ENCODE data around the gene DIPK1A.

DIPK1A gene

DNA sequence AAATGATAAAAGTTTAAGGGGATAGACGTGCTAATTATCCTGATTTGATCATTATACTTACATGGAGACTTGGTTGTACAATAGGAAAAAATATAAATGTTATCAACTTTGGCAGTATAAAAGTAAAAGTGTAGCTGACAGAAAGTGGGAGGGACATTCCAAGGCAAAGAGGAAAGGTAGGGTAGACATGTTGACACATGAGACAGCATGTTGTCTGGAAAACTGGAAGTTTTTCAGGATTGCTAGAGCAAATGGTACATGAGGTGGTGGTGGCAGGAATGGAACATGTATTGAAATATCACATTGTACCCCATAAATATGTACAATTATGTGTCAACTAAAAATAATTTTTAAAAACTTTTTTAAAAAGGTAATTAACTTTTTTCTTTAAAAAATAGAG lies 13.2 kb downstream of the DIPK1A start:
- Histone ChIP-seq H3K36me3 (no peaks in the 10 kb centered on the region), H3K4me3 (ENCODE audit: low read depth in 1 of 2, low read length in 1 of 2) (no peak overlapping the region), H3K27me3 (no peaks in the 10 kb centered on the region), H3K27ac (no peak overlapping the region), H3K9me3 (no peaks in the 10 kb centered on the region), H3K4me1 (ENCODE audit: control insufficient read depth in 1 of 2, insufficient read depth in 1 of 2, low read depth in 1 of 2, low read length in 1 of 2) (no peaks in the 10 kb centered on the region)
- TF ChIP-seq, protein P1, sequence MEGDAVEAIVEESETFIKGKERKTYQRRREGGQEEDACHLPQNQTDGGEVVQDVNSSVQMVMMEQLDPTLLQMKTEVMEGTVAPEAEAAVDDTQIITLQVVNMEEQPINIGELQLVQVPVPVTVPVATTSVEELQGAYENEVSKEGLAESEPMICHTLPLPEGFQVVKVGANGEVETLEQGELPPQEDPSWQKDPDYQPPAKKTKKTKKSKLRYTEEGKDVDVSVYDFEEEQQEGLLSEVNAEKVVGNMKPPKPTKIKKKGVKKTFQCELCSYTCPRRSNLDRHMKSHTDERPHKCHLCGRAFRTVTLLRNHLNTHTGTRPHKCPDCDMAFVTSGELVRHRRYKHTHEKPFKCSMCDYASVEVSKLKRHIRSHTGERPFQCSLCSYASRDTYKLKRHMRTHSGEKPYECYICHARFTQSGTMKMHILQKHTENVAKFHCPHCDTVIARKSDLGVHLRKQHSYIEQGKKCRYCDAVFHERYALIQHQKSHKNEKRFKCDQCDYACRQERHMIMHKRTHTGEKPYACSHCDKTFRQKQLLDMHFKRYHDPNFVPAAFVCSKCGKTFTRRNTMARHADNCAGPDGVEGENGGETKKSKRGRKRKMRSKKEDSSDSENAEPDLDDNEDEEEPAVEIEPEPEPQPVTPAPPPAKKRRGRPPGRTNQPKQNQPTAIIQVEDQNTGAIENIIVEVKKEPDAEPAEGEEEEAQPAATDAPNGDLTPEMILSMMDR (IDR thresholded peaks at IDR 0.05) = no peak

DNA sequence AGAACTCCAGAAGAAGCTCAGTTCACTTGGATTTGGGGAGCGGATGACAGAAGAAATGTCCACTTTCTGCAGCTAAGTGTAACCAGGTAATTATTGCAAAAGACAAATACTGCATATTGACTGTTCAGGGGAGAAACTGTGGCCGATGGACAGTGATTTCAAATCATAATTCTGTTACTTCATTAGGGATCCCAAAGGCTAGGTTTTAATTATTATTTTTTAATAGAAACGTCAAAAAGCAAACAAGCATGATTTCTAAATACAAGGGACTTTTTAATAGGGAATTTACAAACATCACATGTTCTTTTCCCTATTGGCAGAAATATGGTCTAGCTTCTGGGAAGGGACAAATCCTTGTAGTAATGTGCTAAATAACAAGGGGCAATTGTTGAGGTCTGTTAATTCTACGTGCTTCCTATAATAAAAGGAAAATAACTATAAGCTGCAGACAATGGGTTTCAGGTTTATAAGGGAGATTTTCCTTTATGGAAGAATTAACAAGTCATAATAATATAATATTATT lies 15.5 kb downstream of the DIPK1A start:
- no peaks in the 10 kb centered on the region for H3K4me1 ChIP-seq (ENCODE audit: control insufficient read depth in 1 of 2, insufficient read depth in 1 of 2, low read depth in 1 of 2, low read length in 1 of 2)
- H3K4me3 ChIP-seq (ENCODE audit: low read depth in 1 of 2, low read length in 1 of 2) = no peak overlapping the region
- TF ChIP-seq, protein P1 (IDR thresholded peaks at IDR 0.05) = no peak
- H3K27me3 ChIP-seq = no peaks in the 10 kb centered on the region
- no peaks in the 10 kb centered on the region for H3K9me3 ChIP-seq
- no peaks in the 10 kb centered on the region for H3K36me3 ChIP-seq
- no peak overlapping the region for H3K27ac ChIP-seq

DNA sequence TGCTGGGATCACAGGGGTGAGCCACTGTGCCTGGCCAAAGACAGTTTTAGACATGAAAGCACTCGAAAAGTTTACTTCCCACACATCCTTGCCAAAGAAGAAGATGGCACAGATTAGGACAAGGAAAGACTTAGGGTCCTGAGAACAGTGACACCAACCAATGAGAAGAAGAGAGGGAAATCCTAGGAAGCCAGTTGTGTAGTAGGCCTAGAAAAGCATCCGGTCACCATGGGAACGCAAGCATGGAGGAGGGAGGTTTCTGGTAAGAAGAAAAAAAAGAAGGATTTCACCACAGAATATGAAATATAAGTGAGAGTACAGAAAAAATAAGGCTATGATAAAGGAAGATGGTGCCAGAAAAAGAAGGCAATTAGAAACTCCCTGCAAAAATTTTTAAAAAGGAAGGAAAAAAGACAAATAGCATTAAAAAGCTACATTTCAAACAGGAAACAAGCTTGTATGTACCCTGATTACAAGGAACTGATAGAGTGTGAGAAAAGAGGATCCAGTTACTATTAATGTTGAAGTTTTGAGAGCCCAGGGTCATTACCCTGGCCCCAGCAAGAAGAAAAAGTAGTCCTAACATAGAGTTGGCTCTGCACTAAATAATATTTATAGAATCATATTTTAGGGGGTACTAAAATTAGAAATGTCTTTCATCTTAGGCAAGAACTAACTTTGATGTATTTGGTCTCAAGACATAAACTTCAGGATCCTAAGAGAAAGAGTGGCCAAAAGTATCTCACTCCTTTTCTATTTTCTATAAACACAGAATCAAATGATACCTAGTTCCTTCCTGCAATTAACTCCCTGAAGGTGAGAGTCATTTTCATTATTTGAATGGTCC lies 16.1 kb downstream of the DIPK1A start:
- Histone ChIP-seq H3K36me3 (no peaks in the 10 kb centered on the region), H3K9me3 (no peaks in the 10 kb centered on the region), H3K27ac (no peak overlapping the region), H3K4me3 (ENCODE audit: low read depth in 1 of 2, low read length in 1 of 2) (no peak overlapping the region), H3K27me3 (no peaks in the 10 kb centered on the region), H3K4me1 (ENCODE audit: control insufficient read depth in 1 of 2, insufficient read depth in 1 of 2, low read depth in 1 of 2, low read length in 1 of 2) (no peaks in the 10 kb centered on the region)
- TF ChIP-seq, protein P1 (IDR thresholded peaks at IDR 0.05) = no peak

DNA sequence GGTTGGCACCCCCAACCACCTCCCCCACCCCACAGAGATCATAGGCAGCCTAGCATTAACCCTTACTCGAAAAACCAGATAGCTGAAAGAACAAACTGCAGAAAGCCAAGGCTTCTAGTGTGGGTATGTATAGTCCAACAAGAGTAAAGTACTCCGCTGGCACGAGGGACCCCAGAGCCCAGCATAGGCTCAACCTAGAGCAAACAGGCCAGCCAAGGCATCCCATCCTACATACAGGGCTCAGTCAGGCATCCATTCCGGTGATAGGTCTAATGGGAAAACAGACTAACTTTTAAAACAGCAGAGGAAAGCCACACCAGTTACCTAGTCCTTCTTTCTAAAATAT lies 17.8 kb downstream of the DIPK1A start:
- Histone ChIP-seq H3K36me3 (no peaks in the 10 kb centered on the region), H3K27ac (no peak overlapping the region), H3K27me3 (no peaks in the 10 kb centered on the region), H3K9me3 (no peaks in the 10 kb centered on the region), H3K4me1 (ENCODE audit: control insufficient read depth in 1 of 2, insufficient read depth in 1 of 2, low read depth in 1 of 2, low read length in 1 of 2) (no peaks in the 10 kb centered on the region), H3K4me3 (ENCODE audit: low read depth in 1 of 2, low read length in 1 of 2) (no peak overlapping the region)
- TF ChIP-seq, protein P1 (IDR thresholded peaks at IDR 0.05) = no peak

DNA sequence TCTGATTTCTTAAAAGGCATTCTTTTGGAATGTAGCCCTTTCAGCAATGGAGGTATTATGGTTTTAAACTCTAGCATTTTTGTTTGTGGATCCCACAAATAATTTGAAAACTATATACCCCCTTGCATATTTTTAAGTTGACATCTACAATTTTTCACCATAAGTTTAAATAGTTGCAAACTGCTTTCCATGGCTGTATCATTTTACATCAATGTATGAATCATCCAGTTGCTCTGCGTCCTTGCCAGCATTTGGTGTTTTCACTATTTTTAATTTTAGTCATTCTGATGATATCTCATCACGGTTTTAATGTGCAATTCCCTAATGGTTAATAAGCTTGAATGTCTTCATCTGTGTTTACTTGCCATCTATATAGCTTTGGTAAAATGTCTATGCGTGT lies 20.7 kb downstream of the DIPK1A start:
- H3K4me1 ChIP-seq (ENCODE audit: control insufficient read depth in 1 of 2, insufficient read depth in 1 of 2, low read depth in 1 of 2, low read length in 1 of 2) = no peaks in the 10 kb centered on the region
- H3K9me3 ChIP-seq = no peaks in the 10 kb centered on the region
- H3K27me3 ChIP-seq = no peaks in the 10 kb centered on the region
- no peaks in the 10 kb centered on the region for H3K36me3 ChIP-seq
- TF ChIP-seq, protein P1 (IDR thresholded peaks at IDR 0.05) = no peak
- no peak overlapping the region for H3K4me3 ChIP-seq (ENCODE audit: low read depth in 1 of 2, low read length in 1 of 2)
- H3K27ac ChIP-seq = no peak overlapping the region

All from neutrophil (primary cell).